GM21367 (cell line): Measurements from ENCODE around the gene EVC.
"Not testable (repeated sequence)": the region's sequence is repeated elsewhere in the genome, so short reads cannot be mapped to it uniquely, and the experiment has no call there.

Experiments
- ATAC-seq: cut with Tn5 transposase; IDR thresholded peaks from one replicate; pipeline ENCODE4 v1.9.1; 2021; ENCODE audit not compliant: unreplicated experiment

The EVC gene

GRCh38 chr4:5809216-5809776 is 98.3 kb downstream of the EVC start:
- ATAC-seq, result no peak

- ATAC-seq, result no peak
Measured at GRCh38 chr4:5810151-5810550, 99.2 kb downstream of the EVC start.

- no peak for ATAC-seq
Measured at GRCh38 chr4:5810770-5811430, 99.9 kb downstream of the EVC start.

- not testable (repeated sequence) for ATAC-seq
Measured at GRCh38 chr4:5812057-5812456, 101.1 kb downstream of the EVC start.

- ATAC-seq, result peak; percentile 79
Measured at GRCh38 chr4:5812506-5813229, 101.7 kb downstream of the EVC start.

- ATAC-seq, result no peak
Measured at GRCh38 chr4:5813882-5814255, 102.9 kb downstream of the EVC start.

GRCh38 chr4:5814421-5814820 is 103.4 kb downstream of the EVC start:
- no peak for ATAC-seq

GRCh38 chr4:5815641-5816040 is 104.6 kb downstream of the EVC start:
- ATAC-seq, result no peak

- no peak for ATAC-seq
Measured at GRCh38 chr4:5816101-5816500, 105.1 kb downstream of the EVC start.

GRCh38 chr4:5816851-5817375 is 105.9 kb downstream of the EVC start:
- no peak for ATAC-seq

- no peak for ATAC-seq
Measured at GRCh38 chr4:5821665-5822358, 110.8 kb downstream of the EVC start.

- ATAC-seq, result no peak
Measured at GRCh38 chr4:5822619-5823018, 111.6 kb downstream of the EVC start.

- ATAC-seq, result no peak
Measured at GRCh38 chr4:5823542-5824211, 112.7 kb downstream of the EVC start.

GRCh38 chr4:5824227-5824626 is 113.2 kb downstream of the EVC start:
- no peak for ATAC-seq

- no peak for ATAC-seq
Measured at GRCh38 chr4:5824635-5825034, 113.6 kb downstream of the EVC start.

GRCh38 chr4:5825321-5826041 is 114.5 kb downstream of the EVC start:
- no peak for ATAC-seq

GRCh38 chr4:5826437-5827107 is 115.6 kb downstream of the EVC start:
- no peak for ATAC-seq

GRCh38 chr4:5827108-5828004 is 116.4 kb downstream of the EVC start:
- no peak for ATAC-seq

- no peak for ATAC-seq
Measured at GRCh38 chr4:5828005-5828391, 117.0 kb downstream of the EVC start.
